Femur (tissue), 1 donor: Measurements from ENCODE around the gene XIAP.
"Not testable (repeated sequence)": the region's sequence is repeated elsewhere in the genome, so short reads cannot be mapped to it uniquely, and the experiment has no call there.

Source experiments
- DNase-seq: peaks from one replicate; pipeline ENCODE4 v3.0.0-alpha.2; 2017

The XIAP gene

GRCh38 chrX:123876844-123877243 lies 17.0 kb downstream of the XIAP start:
- no peak for DNase-seq

- no peak for DNase-seq
Measured at GRCh38 chrX:123878252-123878721, 18.4 kb downstream of the XIAP start.

- no peak for DNase-seq
Measured at GRCh38 chrX:123881330-123881729, 21.5 kb downstream of the XIAP start.

- DNase-seq = no peak
Measured at GRCh38 chrX:123882391-123882790, 22.5 kb downstream of the XIAP start.

- DNase-seq = no peak
Measured at GRCh38 chrX:123884809-123885408, 25.1 kb downstream of the XIAP start.

- no peak for DNase-seq
Measured at GRCh38 chrX:123899701-123900100, 39.8 kb downstream of the XIAP start.

GRCh38 chrX:123903261-123903660 lies 43.4 kb downstream of the XIAP start:
- DNase-seq = not testable (repeated sequence)

- no peak for DNase-seq
Measured at GRCh38 chrX:123905332-123905731, 45.5 kb downstream of the XIAP start.

- no peak for DNase-seq
Measured at GRCh38 chrX:123906557-123907316, 46.9 kb downstream of the XIAP start.

GRCh38 chrX:123909523-123909922 lies 49.7 kb downstream of the XIAP start:
- DNase-seq = no peak

- no peak for DNase-seq
Measured at GRCh38 chrX:123917069-123917468, 57.2 kb downstream of the XIAP start.

- no peak for DNase-seq
Measured at GRCh38 chrX:123918106-123918721, 58.4 kb downstream of the XIAP start.

- no peak for DNase-seq
Measured at GRCh38 chrX:123920105-123920785, 60.4 kb downstream of the XIAP start.

GRCh38 chrX:123923211-123923610 lies 63.4 kb downstream of the XIAP start:
- no peak for DNase-seq

GRCh38 chrX:123924186-123924585 lies 64.3 kb downstream of the XIAP start:
- no peak for DNase-seq

- no peak for DNase-seq
Measured at GRCh38 chrX:123927845-123928244, 68.0 kb downstream of the XIAP start.

GRCh38 chrX:123932055-123932454 lies 72.2 kb downstream of the XIAP start:
- not testable (repeated sequence) for DNase-seq

- DNase-seq = no peak
Measured at GRCh38 chrX:123943074-123943473, 83.2 kb downstream of the XIAP start.

- no peak for DNase-seq
Measured at GRCh38 chrX:123943488-123943887, 83.6 kb downstream of the XIAP start.

- no peak for DNase-seq
Measured at GRCh38 chrX:123949846-123950245, 90.0 kb downstream of the XIAP start.

GRCh38 chrX:123959281-123960063 lies 99.6 kb downstream of the XIAP start:
- DNase-seq = peak; percentile 33

GRCh38 chrX:123960956-123961267 lies 101.1 kb downstream of the XIAP start:
- no peak for DNase-seq
